Mesenchymal stem cell (in vitro differentiated cells and primary cell): ENCODE results near the gene DHX16.

ENCODE experiments used
- DNase-seq: peaks from one replicate; pipeline ENCODE4 v3.0.0-alpha.2; 2013
- H2AFZ ChIP-seq: one replicate; pipeline ENCODE4 v1.6.1; 2013; ENCODE audit warnings: low read depth, mild to moderate bottlenecking, control low read depth, inconsistent platforms, low read length, moderate library complexity
- H2AK5ac ChIP-seq: 2 replicates; pipeline ENCODE4 v1.6.1; 2013; ENCODE audit warnings: low read length, moderate library complexity, mild to moderate bottlenecking, inconsistent platforms; ENCODE audit not compliant: severe bottlenecking
- H2BK120ac ChIP-seq: one replicate; pipeline ENCODE4 v1.6.1; 2013; ENCODE audit warnings: low read depth, mild to moderate bottlenecking, inconsistent platforms, low read length, moderate library complexity
- H2BK12ac ChIP-seq, 2 experiments: one replicate each; pipeline ENCODE4 v1.6.1; 2013; ENCODE audit warnings: inconsistent platforms in 2 of 2, low read length in 2 of 2, mild to moderate bottlenecking in 2 of 2, moderate library complexity in 2 of 2, control low read depth in 1 of 2
- H2BK15ac ChIP-seq: one replicate; pipeline ENCODE4 v1.6.1; 2013; ENCODE audit warnings: mild to moderate bottlenecking, low read depth, inconsistent platforms; ENCODE audit not compliant: poor library complexity, severe bottlenecking
- H2BK5ac ChIP-seq: 2 replicates; pipeline ENCODE4 v1.6.1; 2013; ENCODE audit warnings: low read depth, mild to moderate bottlenecking, low read length, control low read depth, inconsistent platforms; ENCODE audit not compliant: poor library complexity, severe bottlenecking
- H3K14ac ChIP-seq, 2 experiments: one replicate each; pipeline ENCODE4 v1.6.1; 2013; ENCODE audit warnings: inconsistent platforms in 2 of 2, low read length in 2 of 2, control low read depth in 1 of 2, mild to moderate bottlenecking in 1 of 2, moderate library complexity in 1 of 2
- H3K18ac ChIP-seq, 2 experiments: one replicate each; pipeline ENCODE4 v1.6.1; 2013; ENCODE audit warnings: inconsistent platforms in 2 of 2, low read length in 2 of 2, control low read depth in 1 of 2, low read depth in 1 of 2, mild to moderate bottlenecking in 1 of 2
- H3K23ac ChIP-seq, 2 experiments: one replicate each; pipeline ENCODE4 v1.6.1; 2013; ENCODE audit warnings: inconsistent platforms in 2 of 2, low read length in 2 of 2, mild to moderate bottlenecking in 2 of 2, moderate library complexity in 2 of 2, control low read depth in 1 of 2
- H3K27ac ChIP-seq: 2 replicates; pipeline ENCODE4 v1.5.1; 2013; ENCODE audit warnings: mild to moderate bottlenecking, moderate library complexity, low read length, control low read depth, inconsistent platforms; ENCODE audit not compliant: poor library complexity, severe bottlenecking
- H3K27me3 ChIP-seq, 2 experiments: 2 replicates each; pipeline versions ENCODE4 v1.6.1 to v1.7.0; 2013; ENCODE audit warnings: low read length in 2 of 2, mild to moderate bottlenecking in 2 of 2, moderate library complexity in 2 of 2, control low read depth in 1 of 2, inconsistent platforms in 1 of 2; ENCODE audit not compliant: control insufficient read depth in 1 of 2, insufficient read depth in 1 of 2
- H3K36me3 ChIP-seq, 2 experiments: 2 replicates each; pipeline versions ENCODE4 v1.6.1 to v1.7.0; 2013; ENCODE audit warnings: low read length in 2 of 2, control low read depth in 1 of 2, inconsistent platforms in 1 of 2, low read depth in 1 of 2, mild to moderate bottlenecking in 1 of 2; ENCODE audit not compliant: insufficient read depth in 2 of 2, control insufficient read depth in 1 of 2
- H3K4ac ChIP-seq, 2 experiments: one replicate each; pipeline ENCODE4 v1.6.1; 2013; ENCODE audit warnings: inconsistent platforms in 2 of 2, low read length in 2 of 2, mild to moderate bottlenecking in 2 of 2, moderate library complexity in 2 of 2, control low read depth in 1 of 2, low read depth in 1 of 2
- H3K4me1 ChIP-seq: 2 replicates; pipeline ENCODE4 v1.6.1; 2013; ENCODE audit warnings: low read depth, low read length, control low read depth; ENCODE audit not compliant: control insufficient read depth, insufficient read depth
- H3K4me2 ChIP-seq: 2 replicates; pipeline ENCODE4 v1.6.1; 2013; ENCODE audit warnings: low read length, mild to moderate bottlenecking, inconsistent platforms; ENCODE audit not compliant: poor library complexity, severe bottlenecking
- H3K4me3 ChIP-seq, 2 experiments: 2 replicates each; pipeline versions ENCODE4 v1.5.1 to v1.7.0; 2013; ENCODE audit warnings: low read length in 2 of 2, mild to moderate bottlenecking in 2 of 2, control low read depth in 1 of 2, low read depth in 1 of 2; ENCODE audit not compliant: insufficient read depth in 1 of 2
- H3K79me1 ChIP-seq: replicated peaks from 2 replicates; pipeline ENCODE4 v1.6.1; 2013; ENCODE audit warnings: mild to moderate bottlenecking, control low read depth, low read length, inconsistent platforms; ENCODE audit not compliant: poor library complexity, severe bottlenecking
- H3K9ac ChIP-seq: 2 replicates; pipeline ENCODE4 v1.7.0; 2013; ENCODE audit warnings: mild to moderate bottlenecking, low read length, moderate library complexity
- H3K9me3 ChIP-seq: 2 replicates; pipeline ENCODE4 v1.7.0; 2013; ENCODE audit warnings: mild to moderate bottlenecking, low read length; ENCODE audit not compliant: control insufficient read depth
- H4K8ac ChIP-seq: one replicate; pipeline ENCODE4 v1.6.1; 2013; ENCODE audit warnings: inconsistent platforms, mild to moderate bottlenecking, low read length, moderate library complexity
- H4K91ac ChIP-seq: one replicate; pipeline ENCODE4 v1.6.1; 2013; ENCODE audit warnings: mild to moderate bottlenecking, low read length, inconsistent platforms
- WGBS: methylation state at CpG from one replicate; pipeline ENCODE4 v1.1.7; 2013; ENCODE audit warnings: mixed read lengths; 5-methylcytosine and 5-hydroxymethylcytosine counted together

The DHX16 gene

GRCh38 chr6:30686908-30687658 is 14.3 kb upstream of the DHX16 start:
- DNase-seq, result peak; percentile 96
- Histone ChIP-seq H3K4ac (peak overlapping the region; percentile 92 to 99), H2BK15ac (peak overlapping the region; percentile 97), H3K79me1 (peaks cover 2% of the 10 kb centered on the region), H2AK5ac (peak overlapping the region; percentile 76), H3K18ac (peak overlapping the region; percentile 98), H3K9me3 (no peaks in the 10 kb centered on the region), H3K36me3 (peaks cover 17 to 24% of the 10 kb centered on the region in 2 experiments), H2BK5ac (peak overlapping the region; percentile 97), H4K8ac (peak overlapping the region; percentile 92), H3K4me3 (peak overlapping the region; percentile 83 to 93), H3K27me3 (no peaks in the 10 kb centered on the region), H2BK12ac (peak overlapping the region; percentile 64 to 90), H3K4me1 (peaks cover 29% of the 10 kb centered on the region), H3K27ac (peak overlapping the region; percentile 99), H2AFZ (peak overlapping the region; percentile 10), H3K4me2 (peak overlapping the region; percentile 82), H4K91ac (peak overlapping the region; percentile 96), H2BK120ac (peak overlapping the region; percentile 97), H3K9ac (peak overlapping the region; percentile 95), H3K23ac (peak overlapping the region in 1 of 2 experiments; percentile 95), H3K14ac (peak overlapping the region in 1 of 2 experiments; percentile 94)
- WGBS, result under 1% methylated on average over 27 of the region's 52 CpGs

GRCh38 chr6:30686009-30686907 is 13.5 kb upstream of the DHX16 start, which contains the start of gene PPP1R18:
TSS of gene PPP1R18 (minus strand) at chr6:30686645. CDS start at chr6:30686018, 627 bp downstream.
- Histone ChIP-seq H3K4me1 (peaks cover 26% of the 10 kb centered on the region), H3K14ac (peak within 1 kb of the TSS in 1 of 2 experiments; percentile 94), H3K27ac (peak within 1 kb of the TSS; percentile 99), H2AFZ (peak within 1 kb of the TSS; percentile 10), H4K91ac (peak within 1 kb of the TSS; percentile 98), H2BK12ac (peak within 1 kb of the TSS; percentile 64 to 90), H3K4me3 (peak within 1 kb of the TSS; percentile 83 to 93), H2AK5ac (peak within 1 kb of the TSS; percentile 76), H3K4me2 (peak within 1 kb of the TSS; percentile 82), H3K36me3 (peaks cover 17 to 24% of the 10 kb centered on the region in 2 experiments), H3K9me3 (no peaks in the 10 kb centered on the region), H2BK120ac (peak within 1 kb of the TSS; percentile 97), H3K27me3 (no peaks in the 10 kb centered on the region), H2BK5ac (peak within 1 kb of the TSS; percentile 97), H3K79me1 (peaks cover 2% of the 10 kb centered on the region), H2BK15ac (peak within 1 kb of the TSS; percentile 96), H4K8ac (peak within 1 kb of the TSS; percentile 92), H3K9ac (peak within 1 kb of the TSS; percentile 95), H3K4ac (peak within 1 kb of the TSS; percentile 92 to 99), H3K23ac (peak within 1 kb of the TSS in 1 of 2 experiments; percentile 95), H3K18ac (peak within 1 kb of the TSS; percentile 98)
- under 1% methylated on average over 21 of the region's 41 CpGs for WGBS
- peak; percentile 87 for DNase-seq

- Histone ChIP-seq H3K36me3 (peaks cover 19 to 25% of the 10 kb centered on the region in 2 experiments), H2AFZ (no peak overlapping the region), H2AK5ac (peak overlapping the region; percentile 50), H4K91ac (peak overlapping the region; percentile 77), H3K4me3 (peak overlapping the region; percentile 83 to 93), H3K9ac (peak overlapping the region; percentile 95), H3K18ac (peak overlapping the region; percentile 87 to 91), H2BK120ac (peak overlapping the region; percentile 82), H3K14ac (peak overlapping the region in 1 of 2 experiments; percentile 91), H3K4me2 (peak overlapping the region; percentile 82), H2BK15ac (no peak overlapping the region), H4K8ac (peak overlapping the region; percentile 59), H3K79me1 (peaks cover 2% of the 10 kb centered on the region), H3K9me3 (no peaks in the 10 kb centered on the region), H2BK12ac (peak overlapping the region; percentile 0 to 28), H3K27ac (peak overlapping the region; percentile 90), H3K27me3 (no peaks in the 10 kb centered on the region), H3K23ac (peak overlapping the region in 1 of 2 experiments; percentile 74), H3K4me1 (peaks cover 32% of the 10 kb centered on the region), H2BK5ac (peak overlapping the region; percentile 71), H3K4ac (peak overlapping the region; percentile 39 to 62)
- 30% methylated on average over 29 of the region's 29 CpGs for WGBS
- peak; percentile 63 for DNase-seq
Measured at GRCh38 chr6:30685157-30686008, 12.6 kb upstream of the DHX16 start.
